NCI-H128 (cell line): ENCODE results near the gene GABRA5.

Experiments
- DNase-seq: peaks from one replicate; lab custom pipeline; 2025; ENCODE audit not compliant: unreplicated experiment; lab: John Stamatoyannopoulos, UW

Gene GABRA5

DNA sequence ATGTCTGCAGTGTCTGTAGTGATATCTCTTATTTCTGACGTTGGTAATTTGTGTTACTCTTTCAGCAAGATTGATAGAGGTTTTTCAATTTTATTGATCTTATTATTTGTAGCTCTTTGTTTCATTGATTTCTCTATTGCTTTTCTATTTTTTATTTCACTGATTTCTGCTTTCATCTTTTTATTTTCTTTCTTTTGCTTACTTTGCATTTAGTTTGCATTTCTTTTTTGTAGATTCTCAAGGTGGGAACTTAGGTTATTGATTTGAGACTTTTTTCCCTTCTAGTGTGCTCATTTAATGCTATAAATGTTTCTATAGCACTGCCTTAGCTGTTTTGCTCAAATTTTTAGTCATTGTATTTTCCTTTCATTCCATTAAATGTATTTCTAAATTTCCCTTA is 54.6 kb downstream of the GABRA5 start:
- DNase-seq = no peak

DNA sequence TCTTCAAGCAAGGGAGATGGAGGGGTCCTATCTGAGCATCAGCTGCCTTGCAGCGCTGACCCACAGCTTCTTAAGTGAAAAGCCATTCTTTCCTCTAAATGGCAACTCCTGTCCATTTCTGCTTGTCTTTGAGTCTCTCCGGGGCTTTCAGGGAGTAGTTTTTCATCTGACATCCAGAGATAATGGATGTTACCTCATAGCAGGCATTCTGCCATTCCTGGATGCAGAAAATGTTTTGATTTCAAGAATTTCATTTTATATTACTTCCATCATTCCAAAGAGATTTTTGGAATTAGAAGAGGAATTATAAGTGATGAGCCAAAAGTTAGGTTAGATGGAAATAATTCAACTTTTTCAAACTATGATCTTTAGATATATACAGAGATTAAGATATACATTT is 59.2 kb downstream of the GABRA5 start:
- DNase-seq = no peak

DNA sequence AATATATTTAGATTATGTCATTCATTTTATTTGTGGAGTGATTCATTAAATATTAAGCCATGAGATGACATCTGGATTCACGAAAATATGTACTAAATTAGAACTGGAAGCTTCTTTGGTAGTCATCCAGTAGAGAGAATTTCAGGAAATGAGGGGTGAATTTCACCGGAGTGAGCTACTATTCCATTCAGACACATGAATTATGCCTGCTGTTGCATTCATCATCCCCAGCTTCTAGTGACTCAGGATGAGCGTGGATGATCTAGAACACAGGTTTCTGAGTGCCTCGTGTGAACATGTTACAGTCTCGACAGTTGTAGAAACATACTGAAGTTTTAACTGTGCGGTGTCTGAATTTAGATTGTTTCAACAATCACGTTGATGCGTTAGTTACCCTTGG is 61.2 kb downstream of the GABRA5 start:
- no peak for DNase-seq

DNA sequence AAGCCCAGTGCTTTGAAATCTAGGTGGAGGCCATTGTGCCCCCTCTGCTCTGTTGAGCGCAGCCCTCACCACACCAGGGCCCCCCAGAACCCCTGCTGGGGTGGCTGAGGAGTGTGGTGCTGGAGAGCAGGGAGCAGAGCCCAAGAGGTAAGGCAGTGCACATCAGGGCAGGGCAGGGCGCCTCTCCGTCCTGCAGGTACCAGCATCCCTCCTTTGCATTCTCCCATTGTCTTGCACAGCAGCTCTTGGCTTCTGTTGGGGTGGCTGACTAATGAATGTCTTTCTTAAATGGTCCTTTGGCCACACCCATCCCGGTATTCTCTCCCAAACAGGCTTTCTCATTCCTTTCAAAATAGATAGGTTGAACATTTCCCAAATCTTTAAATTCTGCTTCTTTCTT is 62.7 kb downstream of the GABRA5 start:
- no peak for DNase-seq

DNA sequence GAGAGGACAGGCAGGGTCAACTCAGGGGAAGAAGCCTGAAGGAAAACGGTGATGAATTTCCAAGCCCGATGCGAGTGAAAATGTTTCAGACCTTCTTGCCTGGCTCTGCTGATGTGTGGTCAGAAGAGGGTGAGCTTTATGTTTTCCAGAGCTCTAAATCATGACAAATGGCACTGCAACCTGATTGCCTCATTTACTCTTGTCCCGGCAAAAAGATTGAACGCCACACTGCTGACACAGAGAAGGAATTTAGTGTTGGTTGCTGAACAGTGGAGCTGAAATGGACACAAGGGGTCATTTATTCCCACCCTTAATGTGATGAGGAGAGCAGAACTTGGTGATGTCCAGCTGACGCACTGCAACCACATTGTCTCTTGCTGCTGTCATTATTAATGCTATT is 68.0 kb downstream of the GABRA5 start:
- no peak for DNase-seq

DNA sequence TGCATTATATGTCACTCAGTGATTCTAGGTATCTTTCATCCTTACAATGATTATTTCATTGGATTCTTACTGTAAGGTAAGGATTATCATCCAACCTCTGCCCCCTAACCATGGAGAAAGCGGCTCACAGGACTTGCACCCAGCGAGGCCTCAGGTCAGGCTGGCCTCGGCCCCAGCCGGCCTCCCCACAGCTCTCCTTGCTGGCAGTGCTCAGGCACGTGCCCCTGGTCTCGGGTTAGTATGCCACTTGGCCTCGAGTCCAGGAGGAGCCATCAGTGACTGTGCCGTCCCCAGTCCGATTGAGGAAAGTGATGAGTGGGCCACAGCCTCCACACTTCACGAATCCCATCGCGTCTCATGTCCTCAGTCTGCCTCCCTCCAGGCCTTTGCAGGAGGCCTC is 68.5 kb downstream of the GABRA5 start:
- no peak for DNase-seq

DNA sequence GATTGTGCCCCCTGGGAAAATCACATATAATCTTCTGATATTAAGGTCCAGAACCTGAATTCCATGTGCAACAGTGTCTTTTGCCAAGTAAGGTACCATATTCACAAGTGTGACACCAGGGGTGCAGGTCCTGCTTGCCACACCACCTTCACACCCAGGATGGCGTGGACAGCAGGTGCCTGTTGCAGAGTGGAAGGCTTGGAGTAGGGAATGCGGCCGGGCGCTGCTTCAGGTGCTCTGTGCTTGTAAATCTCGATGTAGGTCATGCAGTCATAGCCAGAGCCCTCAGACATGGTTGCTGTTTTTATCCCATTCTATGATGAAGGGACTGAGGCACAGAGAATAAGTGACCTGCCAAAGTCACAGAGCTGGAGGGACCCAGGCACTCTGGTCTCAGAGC is 69.6 kb downstream of the GABRA5 start:
- DNase-seq = no peak

DNA sequence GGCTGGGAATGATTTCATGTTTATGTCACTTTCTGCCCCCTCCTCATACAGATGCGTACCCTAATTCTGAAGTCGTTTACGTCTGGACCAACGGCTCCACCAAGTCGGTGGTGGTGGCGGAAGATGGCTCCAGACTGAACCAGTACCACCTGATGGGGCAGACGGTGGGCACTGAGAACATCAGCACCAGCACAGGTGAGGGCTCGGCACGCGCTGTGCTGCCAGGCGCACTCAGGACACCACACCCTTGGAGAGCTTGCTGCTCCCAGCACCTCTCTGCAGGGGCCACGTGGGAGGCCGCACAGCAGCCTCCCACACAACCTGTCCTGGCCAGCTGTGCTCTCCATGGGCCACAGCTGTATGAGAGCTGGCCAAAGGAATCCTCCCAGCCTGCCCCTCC is 70.3 kb downstream of the GABRA5 start:
- DNase-seq = no peak

DNA sequence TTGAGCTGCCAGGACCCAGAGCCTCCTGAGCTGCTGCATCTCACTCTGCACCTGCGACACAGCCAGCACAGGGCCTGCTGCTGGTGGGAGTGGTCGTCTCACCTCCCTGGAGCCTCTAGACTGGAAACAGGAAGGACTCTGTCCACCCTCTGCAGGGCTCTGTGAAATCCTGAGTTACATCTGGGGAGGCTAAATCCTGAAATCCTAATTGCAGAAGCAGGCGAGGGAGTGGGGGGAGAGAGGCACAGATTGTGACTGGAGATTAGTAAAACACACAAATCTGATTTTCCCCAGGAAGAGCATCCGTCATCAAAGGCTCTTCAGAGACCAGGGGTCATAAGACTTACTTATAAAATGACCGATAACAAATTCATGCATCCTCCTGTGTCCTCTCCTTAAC is 72.5 kb downstream of the GABRA5 start:
- DNase-seq = no peak

DNA sequence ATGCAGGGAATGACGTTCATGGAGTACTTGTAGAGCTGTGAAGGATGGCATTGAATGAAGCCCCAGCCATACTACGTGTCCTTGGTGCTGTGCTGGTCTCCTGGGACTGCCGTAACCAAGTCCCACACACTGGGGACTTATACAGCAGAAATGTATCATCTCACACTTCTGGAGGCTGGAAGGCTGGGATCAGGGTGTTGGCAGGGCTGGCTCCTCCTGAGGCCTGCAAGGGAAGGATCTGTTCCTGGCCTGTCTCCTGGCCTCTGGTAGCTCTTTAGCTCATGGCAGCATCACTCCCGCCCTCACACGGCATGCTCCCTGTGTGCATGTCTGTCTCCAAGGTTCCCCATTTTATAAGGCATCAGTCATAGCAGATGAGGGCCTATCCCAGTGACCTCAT is 74.6 kb downstream of the GABRA5 start:
- DNase-seq = no peak

DNA sequence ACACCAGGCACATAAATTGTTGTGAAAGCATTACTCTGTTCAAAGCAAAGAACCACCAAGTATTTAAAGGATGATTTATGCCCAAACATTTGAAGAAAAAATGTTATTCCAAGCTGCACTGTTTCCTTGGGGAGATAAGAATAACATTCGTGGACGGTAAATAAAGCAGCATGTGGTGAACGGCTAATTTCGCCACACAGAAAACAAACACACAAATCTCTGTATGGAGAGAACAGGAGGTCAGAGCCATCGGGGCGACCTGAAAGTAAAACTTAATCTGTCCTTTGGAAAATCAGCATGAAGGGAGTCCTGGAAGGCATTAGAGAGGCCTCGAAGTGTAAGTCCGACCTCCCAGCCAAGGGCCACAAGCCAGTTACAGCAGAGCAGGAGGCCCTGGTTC is 77.0 kb downstream of the GABRA5 start:
- no peak for DNase-seq

DNA sequence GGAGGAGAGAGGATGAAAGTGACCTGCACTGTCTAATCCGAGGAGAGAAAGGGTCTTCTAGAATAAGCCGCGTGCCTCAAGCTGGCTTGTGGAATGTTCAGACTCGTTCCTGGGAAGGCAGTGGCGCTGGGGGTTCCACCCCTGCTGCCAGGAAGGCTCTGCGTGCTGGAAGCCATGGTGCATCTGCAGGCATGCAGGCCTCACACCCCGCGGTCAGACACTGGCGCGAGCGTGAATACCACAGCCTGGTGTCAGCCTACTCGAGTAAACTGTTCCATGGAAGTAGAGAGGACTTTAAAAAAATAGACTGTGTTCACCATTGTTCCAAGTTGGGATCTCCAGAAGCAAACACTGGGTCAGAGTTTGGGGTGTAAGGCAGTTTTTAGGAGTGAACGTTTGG is 78.2 kb downstream of the GABRA5 start:
- DNase-seq = no peak

DNA sequence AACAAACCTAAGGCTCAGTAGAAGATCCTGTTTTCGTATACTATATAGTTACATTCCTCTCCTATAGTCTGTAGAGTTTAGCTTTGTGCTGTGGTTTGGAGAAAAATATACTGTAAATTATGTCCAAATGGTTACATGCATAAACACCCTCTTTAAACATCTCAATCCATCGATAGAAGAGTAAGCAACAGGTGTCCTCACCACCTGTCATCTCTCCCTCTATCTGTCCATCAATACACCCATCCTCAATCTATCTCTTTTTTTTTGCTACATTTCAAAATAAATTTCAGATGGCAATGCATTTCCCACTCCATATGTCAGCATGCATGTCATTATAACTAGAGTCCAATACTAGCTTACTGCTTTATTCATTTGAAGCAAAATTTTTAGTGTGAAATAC is 83.1 kb downstream of the GABRA5 start:
- no peak for DNase-seq

DNA sequence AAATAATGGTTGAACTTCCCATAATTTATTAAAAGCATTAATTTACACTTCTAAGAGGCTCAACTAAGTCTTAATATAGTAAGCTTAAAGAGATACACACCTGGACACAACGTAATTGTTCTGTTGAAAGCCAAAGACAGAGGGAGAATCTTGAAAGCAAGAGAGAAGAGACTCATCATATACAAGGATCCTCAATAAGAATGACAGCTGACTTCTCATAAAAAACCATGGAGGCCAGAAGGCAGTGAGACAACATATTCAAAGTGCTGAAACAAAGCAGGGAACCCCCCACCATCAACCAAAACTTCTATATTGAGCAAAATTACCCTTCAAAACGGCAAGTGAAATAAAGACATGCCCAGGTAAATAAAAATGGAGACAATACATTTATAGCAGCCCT is 87.5 kb downstream of the GABRA5 start:
- DNase-seq = no peak

DNA sequence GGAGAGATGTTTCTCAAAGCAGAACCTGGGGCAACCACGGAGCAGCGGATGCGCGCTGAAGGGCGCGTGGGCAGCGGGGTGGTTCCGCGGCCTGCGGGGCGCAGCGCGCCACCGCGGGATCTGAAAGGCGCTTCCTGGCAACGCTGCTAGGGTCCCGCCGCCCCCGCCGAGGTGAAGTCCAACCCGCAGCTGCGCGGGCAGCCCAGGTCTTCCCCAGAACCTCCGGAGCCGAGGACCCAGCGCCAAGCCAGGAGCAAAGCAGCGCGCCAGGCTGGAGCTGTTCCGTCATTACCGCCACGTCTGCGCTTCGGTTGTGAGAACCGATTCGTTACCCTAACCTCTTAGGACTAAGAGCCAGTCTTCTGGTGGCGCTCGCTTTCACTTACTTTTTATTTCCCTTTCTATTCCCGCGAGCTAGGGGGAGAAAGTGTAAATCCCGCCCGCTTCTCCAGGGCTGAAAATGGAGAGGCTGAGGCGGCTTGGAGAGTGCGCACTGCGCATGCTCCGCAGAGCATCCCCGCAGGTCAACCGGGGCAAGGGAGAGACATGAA is 100.9 kb downstream of the GABRA5 start:
- DNase-seq = no peak

DNA sequence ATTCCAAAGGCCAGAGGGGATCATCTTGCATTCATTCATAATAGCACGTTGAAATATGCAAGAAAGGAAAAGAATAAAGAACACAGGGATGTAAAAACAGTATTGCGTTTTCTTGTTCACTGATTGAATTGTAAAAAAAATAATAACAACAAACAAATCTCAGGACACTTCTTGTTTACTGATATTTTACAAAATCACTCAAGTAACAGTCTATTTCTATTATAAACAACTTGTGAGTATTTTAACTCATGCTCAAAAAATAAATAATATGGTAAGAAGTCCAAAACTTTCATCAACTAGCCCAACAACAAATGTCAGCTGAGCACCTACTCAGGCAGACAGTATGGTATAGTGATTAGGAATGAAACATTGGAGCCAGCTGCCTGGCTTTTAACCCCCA is 101.9 kb downstream of the GABRA5 start:
- DNase-seq = no peak

DNA sequence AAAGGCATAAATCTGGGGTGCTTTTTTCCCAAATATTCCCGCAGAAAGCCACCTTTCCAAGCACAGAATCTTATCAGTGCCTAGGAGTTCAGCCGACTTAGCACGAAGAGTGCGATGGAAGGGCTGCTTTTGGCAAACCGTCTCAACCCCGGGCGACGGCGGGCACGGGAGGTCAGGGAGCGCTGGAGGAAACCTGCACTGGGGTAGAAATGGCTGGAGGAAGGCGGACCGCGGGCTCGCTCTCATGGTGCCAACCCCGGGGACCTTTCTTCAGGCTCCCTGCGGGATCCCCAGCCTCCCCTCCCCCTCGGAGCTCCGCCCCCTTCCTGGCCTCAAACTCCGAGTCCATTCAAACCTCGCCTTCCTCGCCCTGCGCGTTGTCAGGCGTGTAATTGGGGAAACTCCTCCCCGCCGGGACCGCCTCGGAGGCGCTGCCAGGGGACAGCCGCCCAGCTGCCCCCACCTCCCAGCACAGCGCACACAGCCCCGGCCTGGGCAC is 103.9 kb downstream of the GABRA5 start, which contains the start of gene GABRG3:
Gene GABRG3, plus strand, starts transcription at position 470 of the 499 bp plus-strand sequence.
- no peak for DNase-seq

DNA sequence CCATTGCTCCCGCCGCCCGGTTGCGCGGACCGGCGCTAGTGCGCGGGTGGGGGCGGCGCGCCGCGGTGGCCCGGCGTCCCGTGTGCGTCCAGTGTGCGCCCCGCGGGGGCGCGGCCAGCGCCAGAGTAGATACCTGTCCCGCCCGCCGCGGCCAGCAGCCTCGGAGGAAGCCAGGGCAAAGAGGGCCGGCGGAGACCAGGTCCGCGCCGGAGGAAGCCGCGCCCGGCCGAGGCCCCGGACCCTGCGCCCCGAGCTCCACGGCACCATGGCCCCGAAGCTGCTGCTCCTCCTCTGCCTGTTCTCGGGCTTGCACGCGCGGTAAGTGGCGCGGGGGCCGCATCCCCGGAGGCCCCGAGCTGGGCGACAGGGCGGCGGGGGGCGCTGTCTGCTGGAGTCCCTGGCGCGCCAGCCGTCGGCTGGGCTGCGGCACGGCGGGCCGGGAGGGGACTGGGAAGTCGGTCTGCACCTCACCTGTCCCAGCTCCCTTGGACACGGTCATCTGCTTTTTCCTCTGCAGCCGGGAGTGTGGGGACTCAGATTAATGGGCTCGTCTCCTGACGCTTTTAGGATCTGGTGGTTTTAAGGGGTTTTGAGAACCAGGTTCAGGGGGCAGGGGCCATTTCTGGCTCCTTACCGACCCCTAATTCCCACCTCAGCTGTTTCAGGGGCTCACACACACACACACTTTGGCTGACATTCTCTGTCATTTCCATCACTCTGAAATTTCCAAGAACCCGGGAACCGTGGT is 104.6 kb downstream of the GABRA5 start:
- DNase-seq = no peak

DNA sequence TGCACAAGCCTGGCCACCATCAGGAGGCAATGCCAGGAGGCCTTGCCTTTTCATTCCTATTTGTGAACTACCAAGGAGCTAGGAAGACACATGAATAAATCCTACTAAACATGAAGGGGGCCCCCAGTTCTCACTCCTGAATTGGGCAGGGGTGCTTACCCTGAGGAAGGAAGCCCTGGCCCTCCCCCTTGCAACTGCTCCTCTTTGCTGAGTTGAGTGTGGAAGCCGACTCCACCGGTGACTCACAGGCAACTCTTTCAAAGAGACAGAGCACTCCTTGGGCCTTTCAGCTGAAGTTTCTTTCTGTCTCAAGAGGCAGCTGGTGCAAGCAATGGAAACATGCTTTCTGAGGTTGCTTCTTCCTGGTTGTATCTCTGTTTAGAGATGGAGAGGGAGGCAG is 105.8 kb downstream of the GABRA5 start:
- no peak for DNase-seq

DNA sequence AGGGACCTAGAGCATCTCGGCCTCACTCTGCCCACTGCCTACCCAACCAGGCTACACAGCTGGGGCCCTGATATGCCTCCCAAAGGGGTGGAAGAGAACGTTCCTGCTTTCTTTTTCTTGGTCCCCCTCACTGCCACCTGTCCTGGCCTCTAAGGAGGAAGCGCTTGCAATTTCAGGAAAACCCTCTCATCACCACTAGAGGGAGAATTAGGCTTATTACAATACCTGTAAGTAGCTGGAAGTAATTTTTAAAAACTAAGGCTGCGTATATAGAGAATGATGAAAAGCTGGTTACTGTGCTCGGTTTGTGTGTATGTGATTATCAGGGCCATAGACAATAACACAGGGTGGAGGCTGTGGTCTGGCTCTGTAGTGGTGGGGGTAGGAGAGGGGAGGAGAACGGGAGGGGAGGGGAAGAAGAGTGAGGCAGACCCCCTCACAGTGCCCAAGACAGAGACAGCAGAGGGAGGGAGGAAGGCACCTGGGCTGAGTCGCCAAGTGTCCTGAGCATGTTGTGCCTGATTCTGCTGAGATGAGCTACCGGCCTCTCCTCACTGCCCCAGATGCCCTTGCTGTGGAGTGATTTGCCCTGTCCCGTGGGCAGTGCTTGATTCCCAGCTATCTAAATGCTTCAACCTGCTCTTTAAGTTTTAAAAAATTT is 107.4 kb downstream of the GABRA5 start:
- DNase-seq = no peak

DNA sequence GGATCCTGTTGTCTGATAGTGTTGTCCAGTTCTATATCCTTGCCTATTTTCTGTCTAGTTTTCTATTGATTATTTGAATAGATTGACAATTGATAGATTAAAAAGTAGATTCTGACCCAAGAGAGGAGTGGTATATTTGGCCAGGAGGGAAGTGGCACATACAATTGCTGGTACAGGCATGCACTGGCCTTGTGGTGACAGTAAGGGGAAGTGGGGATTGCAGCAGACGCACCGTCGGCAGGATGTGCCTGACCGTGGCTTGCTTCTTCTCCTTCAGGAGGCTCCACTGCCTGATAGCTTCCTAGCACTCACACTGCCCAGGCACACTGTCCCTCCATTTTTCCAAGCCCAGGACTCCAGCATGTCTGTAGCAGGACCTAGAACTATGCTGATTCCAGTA is 114.6 kb downstream of the GABRA5 start:
- DNase-seq = no peak

DNA sequence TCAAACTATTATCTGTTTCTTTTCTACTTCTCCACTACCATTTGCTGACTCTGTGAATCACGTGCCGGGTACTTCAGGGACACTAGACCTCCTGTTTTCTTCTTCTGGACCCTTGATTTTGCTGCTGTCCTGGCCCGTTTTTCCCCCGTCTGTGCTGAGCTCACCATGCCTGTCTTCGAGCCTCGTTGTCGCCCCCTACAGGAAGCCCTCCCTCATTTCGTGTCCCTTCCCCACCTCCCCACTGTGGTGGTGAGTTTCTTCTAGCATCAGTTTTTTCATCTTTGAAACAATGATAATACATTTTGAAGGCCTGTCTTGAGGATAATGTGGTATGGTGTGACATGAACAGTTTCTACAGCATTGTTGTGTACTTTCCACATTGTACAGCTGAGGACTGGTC is 117.0 kb downstream of the GABRA5 start:
- DNase-seq = no peak
